Measurements from ENCODE around the gene ZNF311. TPM values are rescaled to one million over a fixed set of nuclear protein-coding genes. Genes with fewer than 3 reads are reported as not detected.

Gene ZNF311
- polyA plus RNA-seq, 1 donor (not counting 4 experiments of a cell fraction or from before 2014, with no cell fraction given) = 2.7 TPM

- DNase-seq (ENCODE audit: low read depth, low spot score) = peak; percentile 30
- H3K27me3 ChIP-seq (ENCODE audit: control insufficient read depth, extremely low read depth, insufficient read depth, low read length) = no peaks in the 10 kb centered on the region
- no peak overlapping the region for H2AFZ ChIP-seq (ENCODE audit: control insufficient read depth, low read length)
- TF ChIP-seq EZH2 (IDR thresholded peaks at IDR 0.05; ENCODE audit: low read length) = no peak
- TF ChIP-seq CTCF (optimal IDR thresholded peaks at IDR 0.05 in 1 of 3, IDR thresholded peaks at IDR 0.05 in 1 of 3, conservative IDR thresholded peaks at IDR 0.05 in 1 of 3; ENCODE audit: extremely low read depth in 1 of 3, insufficient read depth in 2 of 3, low read length in 3 of 3) = peak; percentile 27 to 47 (median 29)
- peaks cover 6% of the 10 kb centered on the region for H3K4me1 ChIP-seq (ENCODE audit: control insufficient read depth, extremely low read depth, insufficient read depth, low read length)
- FAIRE-seq = no peak
- H3K9ac ChIP-seq (ENCODE audit: control insufficient read depth, extremely low read depth, insufficient read depth, low read length) = peak overlapping the region; percentile 8
- no peaks in the 10 kb centered on the region for H3K79me2 ChIP-seq (ENCODE audit: control insufficient read depth, insufficient read depth, low read length)
- H3K4me2 ChIP-seq (ENCODE audit: control insufficient read depth, extremely low read depth, insufficient read depth, low read depth, low read length) = peak overlapping the region; percentile 42
- H3K36me3 ChIP-seq (ENCODE audit: control insufficient read depth in 2 of 2, extremely low read depth in 1 of 2, insufficient read depth in 2 of 2, low read length in 2 of 2) = no peaks in the 10 kb centered on the region
- no peaks in the 10 kb centered on the region for H3K9me1 ChIP-seq (ENCODE audit: control insufficient read depth, extremely low read depth, insufficient read depth, low read length)
- no peaks in the 10 kb centered on the region for H3K9me3 ChIP-seq (ENCODE audit: control insufficient read depth, low read depth, low read length)
- H4K20me1 ChIP-seq (ENCODE audit: control insufficient read depth, extremely low read depth, insufficient read depth, low read length) = no peaks in the 10 kb centered on the region
- H3K4me3 ChIP-seq (ENCODE audit: control insufficient read depth in 2 of 3, extremely low read depth in 1 of 3, insufficient read depth in 2 of 3, low read depth in 1 of 3, low read length in 3 of 3) = peak overlapping the region in 2 of 3 experiments; percentile 25 to 54
- no peak overlapping the region for H3K27ac ChIP-seq (ENCODE audit: control insufficient read depth, insufficient read depth, low read length)
- dilution Hi-C loops (cut with MboI; ENCODE audit: extremely low pct_ligation_motif_present, low sequenced_read_pairs) = no loop called here
Measured at GRCh38 chr6:28988536-28989311, 16.4 kb downstream of the ZNF311 start.

GRCh38 chr6:28985462-28986164 is 19.5 kb downstream of the ZNF311 start:
- H3K9me1 ChIP-seq (ENCODE audit: control insufficient read depth, extremely low read depth, insufficient read depth, low read length) = no peaks in the 10 kb centered on the region
- H3K27me3 ChIP-seq (ENCODE audit: control insufficient read depth, extremely low read depth, insufficient read depth, low read length) = no peaks in the 10 kb centered on the region
- no peaks in the 10 kb centered on the region for H3K36me3 ChIP-seq (ENCODE audit: control insufficient read depth in 2 of 2, extremely low read depth in 1 of 2, insufficient read depth in 2 of 2, low read length in 2 of 2)
- dilution Hi-C loops (cut with MboI; ENCODE audit: extremely low pct_ligation_motif_present, low sequenced_read_pairs) = no loop called here
- H3K4me2 ChIP-seq (ENCODE audit: control insufficient read depth, extremely low read depth, insufficient read depth, low read depth, low read length) = peak overlapping the region; percentile 84
- peak overlapping the region; percentile 34 to 64 (median 44) for H3K4me3 ChIP-seq (ENCODE audit: control insufficient read depth in 2 of 3, extremely low read depth in 1 of 3, insufficient read depth in 2 of 3, low read depth in 1 of 3, low read length in 3 of 3)
- FAIRE-seq (peak; percentile 81), DNase-seq (ENCODE audit: low read depth, low spot score) (peak; percentile 92)
- H2AFZ ChIP-seq (ENCODE audit: control insufficient read depth, low read length) = peak overlapping the region; percentile 93
- no peaks in the 10 kb centered on the region for H4K20me1 ChIP-seq (ENCODE audit: control insufficient read depth, extremely low read depth, insufficient read depth, low read length)
- H3K79me2 ChIP-seq (ENCODE audit: control insufficient read depth, insufficient read depth, low read length) = no peaks in the 10 kb centered on the region
- peak overlapping the region; percentile 89 for H3K27ac ChIP-seq (ENCODE audit: control insufficient read depth, insufficient read depth, low read length)
- peaks cover 18% of the 10 kb centered on the region for H3K4me1 ChIP-seq (ENCODE audit: control insufficient read depth, extremely low read depth, insufficient read depth, low read length)
- TF ChIP-seq CTCF (optimal IDR thresholded peaks at IDR 0.05 in 1 of 3, IDR thresholded peaks at IDR 0.05 in 1 of 3, conservative IDR thresholded peaks at IDR 0.05 in 1 of 3; ENCODE audit: extremely low read depth in 1 of 3, insufficient read depth in 2 of 3, low read length in 3 of 3) (no peak), EZH2 (IDR thresholded peaks at IDR 0.05; ENCODE audit: low read length) (no peak)
- peak overlapping the region; percentile 77 for H3K9ac ChIP-seq (ENCODE audit: control insufficient read depth, extremely low read depth, insufficient read depth, low read length)
- H3K9me3 ChIP-seq (ENCODE audit: control insufficient read depth, low read depth, low read length) = no peaks in the 10 kb centered on the region
